SH-SY5Y (cell line): ENCODE data around the gene OTC.

Experiments
- GATA2 ChIP-seq: IDR thresholded peaks from 2 replicates; pipeline ENCODE4 v1.6.1; 2011; ENCODE audit warnings: mild to moderate bottlenecking, low read depth, low read length
- GATA3 ChIP-seq: IDR thresholded peaks from 2 replicates; pipeline ENCODE4 v1.6.1; 2011; ENCODE audit warnings: low read depth, mild to moderate bottlenecking, low read length, moderate library complexity

GRCh38 chrX:38363046-38363445, 10.6 kb downstream of the OTC start:
- TF ChIP-seq GATA2 (no peak), GATA3 (no peak)
